Neural cell (in vitro differentiated cells): ENCODE data around the gene FXYD4. TPM values are rescaled to one million over a fixed set of nuclear protein-coding genes. Genes with fewer than 3 reads are reported as not detected.

Experiments
- H2AFZ ChIP-seq: fragments of 200-600, 300-800 bp; sonication (generic), shearing (Covaris generic); 2 replicates; pipeline ENCODE4 v1.6.0; 2014; ENCODE audit warnings: low read depth, mild to moderate bottlenecking, antibody characterized with exemption, low read length, moderate library complexity
- H3F3A ChIP-seq: fragments of 200-600 bp; shearing (Covaris generic); 2 replicates; pipeline ENCODE4 v1.6.1; 2016; ENCODE audit warnings: mild to moderate bottlenecking, moderate library complexity, mixed read lengths, antibody characterized with exemption, low read length; ENCODE audit not compliant: insufficient read depth, poor library complexity, severe bottlenecking
- H3K27ac ChIP-seq: fragments of 200-600, 300-800 bp; sonication (generic), shearing (Covaris generic); 2 replicates; pipeline ENCODE4 v1.5.1; 2014; ENCODE audit warnings: mild to moderate bottlenecking, low read length, moderate library complexity
- H3K27me3 ChIP-seq: fragments of 300-800, 200-600 bp; sonication (generic), shearing (Covaris generic); 2 replicates; pipeline ENCODE4 v1.6.0; 2014; ENCODE audit warnings: mild to moderate bottlenecking, low read depth, low read length, moderate library complexity; ENCODE audit not compliant: insufficient read depth
- H3K36me3 ChIP-seq: fragments of 300-800, 200-600 bp; sonication (generic), shearing (Covaris generic); 2 replicates; pipeline ENCODE4 v1.5.1; 2014; ENCODE audit warnings: mild to moderate bottlenecking, antibody characterized with exemption, low read length, moderate library complexity; ENCODE audit not compliant: insufficient read depth
- H3K4me2 ChIP-seq: fragments of 300-800, 200-600 bp; sonication (generic), shearing (Covaris generic); 2 replicates; pipeline ENCODE4 v1.6.0; 2014; ENCODE audit warnings: mild to moderate bottlenecking, low read length
- H3K4me3 ChIP-seq: fragments of 300-800, 200-600 bp; sonication (generic), shearing (Covaris generic); 2 replicates; pipeline ENCODE4 v1.5.1; 2014; ENCODE audit warnings: mild to moderate bottlenecking, low read length, moderate library complexity
- H3K79me2 ChIP-seq: fragments of 200-600 bp; shearing (Covaris generic); replicated peaks from 2 replicates; pipeline ENCODE4 v1.6.0; 2014; ENCODE audit warnings: mild to moderate bottlenecking, low read length, moderate library complexity; ENCODE audit not compliant: insufficient read depth
- H3K9ac ChIP-seq: fragments of 300-800, 200-600 bp; sonication (generic), shearing (Covaris generic); 2 replicates; pipeline ENCODE4 v1.6.1; 2016; ENCODE audit warnings: mild to moderate bottlenecking, low read length, mixed read lengths
- H3K9me2 ChIP-seq: fragments of 200-600 bp; shearing (Covaris generic); 2 replicates; pipeline ENCODE4 v1.6.1; 2016; ENCODE audit warnings: mild to moderate bottlenecking, low read length, mixed read lengths; ENCODE audit not compliant: insufficient read depth
- H3K9me3 ChIP-seq: fragments of 200-600, 300-800 bp; sonication (generic), shearing (Covaris generic); 2 replicates; pipeline ENCODE4 v1.6.1; 2016; ENCODE audit warnings: mild to moderate bottlenecking, mixed run types, low read length, moderate library complexity, mixed read lengths
- H4K20me1 ChIP-seq: fragments of 200-600 bp; shearing (Covaris generic); 2 replicates; pipeline ENCODE4 v1.6.1; 2016; ENCODE audit warnings: mild to moderate bottlenecking, mixed run types; ENCODE audit not compliant: insufficient read depth
- EP300 ChIP-seq: fragments of 450-650 bp; conservative IDR thresholded peaks from 2 replicates; pipeline ENCODE4 v1.6.1; 2014; ENCODE audit warnings: antibody characterized with exemption, mild to moderate bottlenecking, moderate library complexity; ENCODE audit not compliant: poor library complexity, severe bottlenecking
- EZH2 ChIP-seq: fragments of 200-600, 300-800 bp; shearing (Covaris generic), sonication (generic); IDR thresholded peaks from 2 replicates; pipeline ENCODE4 v1.6.1; 2014; ENCODE audit warnings: antibody characterized with exemption, low read length, borderline replicate concordance, mild to moderate bottlenecking; ENCODE audit not compliant: insufficient read depth, poor library complexity, severe bottlenecking
- MXI1 ChIP-seq: fragments of 450-650 bp; conservative IDR thresholded peaks from 2 replicates; pipeline ENCODE4 v1.6.1; 2014; ENCODE audit warnings: antibody characterized with exemption, mild to moderate bottlenecking; ENCODE audit not compliant: poor library complexity, severe bottlenecking
- POLR2AphosphoS5 ChIP-seq: IDR thresholded peaks from 2 replicates; pipeline ENCODE4 v1.6.1; 2012
- RAD21 ChIP-seq: fragments of 450-650 bp; conservative IDR thresholded peaks from 2 replicates; pipeline ENCODE4 v1.6.1; 2014; ENCODE audit warnings: antibody characterized with exemption, mild to moderate bottlenecking, moderate library complexity
- SMC3 ChIP-seq: fragments of 450-650 bp; conservative IDR thresholded peaks from 2 replicates; pipeline ENCODE4 v1.6.1; 2014; ENCODE audit warnings: antibody characterized with exemption, mild to moderate bottlenecking, moderate library complexity; ENCODE audit not compliant: poor library complexity
- TAF1 ChIP-seq: IDR thresholded peaks from 2 replicates; pipeline ENCODE4 v1.6.1; 2012; ENCODE audit warnings: low read depth
- polyA plus RNA-seq: library from polyadenylated mRNA; depleted of rRNA; stranded (reverse); fragments of >200 nt; gene quantifications from 2 replicates; pipeline ENCODE4 v1.2.3, GENCODE V29; 2014
- TF ChIP-seq, protein P1 (sequence below): IDR thresholded peaks from 2 replicates; pipeline ENCODE4 v1.6.1; 2012; ENCODE audit warnings: borderline replicate concordance
- TF ChIP-seq, protein P2 (sequence below): fragments of 450-650 bp; IDR thresholded peaks from 2 replicates; pipeline ENCODE4 v1.5.1; 2014; ENCODE audit warnings: antibody characterized with exemption, mild to moderate bottlenecking, moderate library complexity; ENCODE audit not compliant: poor library complexity, severe bottlenecking

The FXYD4 gene
- polyA plus RNA-seq, 1 donor from 2014 or later: not detected

DNA sequence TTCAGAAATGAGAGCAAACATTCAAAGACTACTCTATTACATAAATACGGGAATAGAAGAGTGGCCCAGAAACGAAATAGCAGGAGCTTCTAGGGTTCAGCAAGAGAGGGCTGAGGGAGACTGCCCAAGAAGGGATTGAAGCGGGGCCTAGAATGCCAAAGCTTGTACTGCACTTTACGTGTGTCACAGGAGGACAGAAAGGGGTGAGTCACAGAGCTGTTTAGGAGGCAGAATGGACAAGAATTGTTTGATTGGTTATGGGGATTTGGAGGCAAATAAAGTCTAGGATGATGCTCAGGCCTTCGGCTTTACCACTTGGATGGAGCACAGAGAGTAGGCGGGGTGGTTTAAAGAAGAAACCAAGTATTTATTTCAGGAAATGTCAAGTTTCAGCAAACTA is 11.3 kb upstream of the FXYD4 start:
- H3K9ac ChIP-seq: no peak overlapping the region
- H3K79me2 ChIP-seq: no peaks in the 10 kb centered on the region
- no peak for TF ChIP-seq SMC3
- no peak for TF ChIP-seq RAD21
- TF ChIP-seq POLR2AphosphoS5: no peak
- TF ChIP-seq, protein P1, sequence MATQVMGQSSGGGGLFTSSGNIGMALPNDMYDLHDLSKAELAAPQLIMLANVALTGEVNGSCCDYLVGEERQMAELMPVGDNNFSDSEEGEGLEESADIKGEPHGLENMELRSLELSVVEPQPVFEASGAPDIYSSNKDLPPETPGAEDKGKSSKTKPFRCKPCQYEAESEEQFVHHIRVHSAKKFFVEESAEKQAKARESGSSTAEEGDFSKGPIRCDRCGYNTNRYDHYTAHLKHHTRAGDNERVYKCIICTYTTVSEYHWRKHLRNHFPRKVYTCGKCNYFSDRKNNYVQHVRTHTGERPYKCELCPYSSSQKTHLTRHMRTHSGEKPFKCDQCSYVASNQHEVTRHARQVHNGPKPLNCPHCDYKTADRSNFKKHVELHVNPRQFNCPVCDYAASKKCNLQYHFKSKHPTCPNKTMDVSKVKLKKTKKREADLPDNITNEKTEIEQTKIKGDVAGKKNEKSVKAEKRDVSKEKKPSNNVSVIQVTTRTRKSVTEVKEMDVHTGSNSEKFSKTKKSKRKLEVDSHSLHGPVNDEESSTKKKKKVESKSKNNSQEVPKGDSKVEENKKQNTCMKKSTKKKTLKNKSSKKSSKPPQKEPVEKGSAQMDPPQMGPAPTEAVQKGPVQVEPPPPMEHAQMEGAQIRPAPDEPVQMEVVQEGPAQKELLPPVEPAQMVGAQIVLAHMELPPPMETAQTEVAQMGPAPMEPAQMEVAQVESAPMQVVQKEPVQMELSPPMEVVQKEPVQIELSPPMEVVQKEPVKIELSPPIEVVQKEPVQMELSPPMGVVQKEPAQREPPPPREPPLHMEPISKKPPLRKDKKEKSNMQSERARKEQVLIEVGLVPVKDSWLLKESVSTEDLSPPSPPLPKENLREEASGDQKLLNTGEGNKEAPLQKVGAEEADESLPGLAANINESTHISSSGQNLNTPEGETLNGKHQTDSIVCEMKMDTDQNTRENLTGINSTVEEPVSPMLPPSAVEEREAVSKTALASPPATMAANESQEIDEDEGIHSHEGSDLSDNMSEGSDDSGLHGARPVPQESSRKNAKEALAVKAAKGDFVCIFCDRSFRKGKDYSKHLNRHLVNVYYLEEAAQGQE: no peak
- TF ChIP-seq, protein P2, sequence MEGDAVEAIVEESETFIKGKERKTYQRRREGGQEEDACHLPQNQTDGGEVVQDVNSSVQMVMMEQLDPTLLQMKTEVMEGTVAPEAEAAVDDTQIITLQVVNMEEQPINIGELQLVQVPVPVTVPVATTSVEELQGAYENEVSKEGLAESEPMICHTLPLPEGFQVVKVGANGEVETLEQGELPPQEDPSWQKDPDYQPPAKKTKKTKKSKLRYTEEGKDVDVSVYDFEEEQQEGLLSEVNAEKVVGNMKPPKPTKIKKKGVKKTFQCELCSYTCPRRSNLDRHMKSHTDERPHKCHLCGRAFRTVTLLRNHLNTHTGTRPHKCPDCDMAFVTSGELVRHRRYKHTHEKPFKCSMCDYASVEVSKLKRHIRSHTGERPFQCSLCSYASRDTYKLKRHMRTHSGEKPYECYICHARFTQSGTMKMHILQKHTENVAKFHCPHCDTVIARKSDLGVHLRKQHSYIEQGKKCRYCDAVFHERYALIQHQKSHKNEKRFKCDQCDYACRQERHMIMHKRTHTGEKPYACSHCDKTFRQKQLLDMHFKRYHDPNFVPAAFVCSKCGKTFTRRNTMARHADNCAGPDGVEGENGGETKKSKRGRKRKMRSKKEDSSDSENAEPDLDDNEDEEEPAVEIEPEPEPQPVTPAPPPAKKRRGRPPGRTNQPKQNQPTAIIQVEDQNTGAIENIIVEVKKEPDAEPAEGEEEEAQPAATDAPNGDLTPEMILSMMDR: no peak
- no peak for TF ChIP-seq MXI1
- TF ChIP-seq TAF1: no peak
- no peak for TF ChIP-seq EP300
- no peak for TF ChIP-seq EZH2
- H3K27ac ChIP-seq: no peak overlapping the region
- no peak overlapping the region for H3K4me2 ChIP-seq
- H3K9me2 ChIP-seq: no peaks in the 10 kb centered on the region
- no peaks in the 10 kb centered on the region for H4K20me1 ChIP-seq
- H3K9me3 ChIP-seq: no peaks in the 10 kb centered on the region
- H2AFZ ChIP-seq: no peak overlapping the region
- no peaks in the 10 kb centered on the region for H3K36me3 ChIP-seq
- H3K27me3 ChIP-seq: no peaks in the 10 kb centered on the region
- no peak overlapping the region for H3K4me3 ChIP-seq
- H3F3A ChIP-seq: no peaks in the 10 kb centered on the region

DNA sequence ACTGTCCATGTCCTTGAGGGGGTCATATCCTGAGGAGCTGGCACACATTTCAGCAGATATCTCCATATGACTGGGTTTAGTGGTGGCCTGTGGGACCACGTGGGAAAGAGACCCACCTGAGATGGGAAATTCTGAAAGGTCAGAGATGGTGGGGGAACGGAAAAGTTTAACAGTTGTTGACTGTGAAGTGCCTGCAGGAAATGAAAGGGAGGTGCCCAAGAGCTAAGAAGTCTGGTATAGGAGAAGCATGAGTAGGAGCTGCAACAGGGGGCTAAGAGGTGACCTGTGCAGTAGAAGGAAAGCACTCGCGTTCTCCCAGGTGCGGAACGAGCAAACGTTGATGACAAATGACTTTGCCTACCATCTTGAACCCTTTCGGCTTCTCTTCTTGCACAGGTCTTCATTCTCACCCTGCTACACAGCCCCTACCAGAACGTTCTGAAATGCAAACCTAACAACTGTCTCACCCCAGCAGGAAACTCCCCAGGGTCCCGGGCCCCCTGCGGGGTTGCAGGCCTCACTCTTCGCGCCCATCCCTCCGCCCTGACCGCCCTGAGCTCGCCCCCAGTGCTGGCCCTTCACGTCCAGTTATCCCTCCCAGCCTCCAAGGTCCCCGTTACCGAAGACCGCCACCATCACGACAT is 9.8 kb upstream of the FXYD4 start:
- Histone ChIP-seq H3K4me2 (no peak overlapping the region), H3K9ac (no peak overlapping the region), H3K9me2 (no peaks in the 10 kb centered on the region), H3K4me3 (peak overlapping the region; percentile 45), H4K20me1 (no peaks in the 10 kb centered on the region), H3K79me2 (no peaks in the 10 kb centered on the region), H3K9me3 (no peaks in the 10 kb centered on the region), H3K27ac (no peak overlapping the region), H2AFZ (no peak overlapping the region), H3F3A (no peaks in the 10 kb centered on the region), H3K27me3 (no peaks in the 10 kb centered on the region), H3K36me3 (no peaks in the 10 kb centered on the region)
- TF ChIP-seq, protein P1: no peak
- no peak for TF ChIP-seq EZH2
- TF ChIP-seq, protein P2: no peak
- TF ChIP-seq POLR2AphosphoS5: no peak
- TF ChIP-seq EP300: no peak
- TF ChIP-seq RAD21: no peak
- TF ChIP-seq SMC3: no peak
- no peak for TF ChIP-seq MXI1
- TF ChIP-seq TAF1: no peak
